GM21447 (cell line): Measurements from ENCODE around the gene GMCL1.

Source experiments
- ATAC-seq: cut with Tn5 transposase; IDR thresholded peaks from one replicate; pipeline ENCODE4 v1.9.1; 2021; ENCODE audit not compliant: unreplicated experiment

GMCL1 gene

DNA sequence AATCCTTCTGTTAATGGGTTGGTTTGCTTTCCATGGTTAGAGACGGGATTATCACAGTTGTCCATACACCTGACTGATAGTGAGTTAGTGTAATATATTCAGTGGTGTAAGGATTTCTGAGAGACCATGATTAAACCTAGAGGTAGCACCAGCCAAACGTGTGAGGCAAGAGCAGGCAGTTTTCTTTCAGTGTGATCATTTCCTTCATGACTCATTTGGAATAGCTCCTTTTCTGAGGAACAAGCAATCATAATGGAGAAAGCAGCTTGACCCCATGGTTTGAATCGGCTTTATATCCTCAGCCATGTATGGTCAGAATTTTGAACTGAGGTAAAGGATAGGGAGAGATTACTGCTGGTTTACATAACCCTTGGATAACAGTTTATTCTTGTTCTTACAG lies 88.4 kb downstream of the GMCL1 start:
- ATAC-seq, result no peak

DNA sequence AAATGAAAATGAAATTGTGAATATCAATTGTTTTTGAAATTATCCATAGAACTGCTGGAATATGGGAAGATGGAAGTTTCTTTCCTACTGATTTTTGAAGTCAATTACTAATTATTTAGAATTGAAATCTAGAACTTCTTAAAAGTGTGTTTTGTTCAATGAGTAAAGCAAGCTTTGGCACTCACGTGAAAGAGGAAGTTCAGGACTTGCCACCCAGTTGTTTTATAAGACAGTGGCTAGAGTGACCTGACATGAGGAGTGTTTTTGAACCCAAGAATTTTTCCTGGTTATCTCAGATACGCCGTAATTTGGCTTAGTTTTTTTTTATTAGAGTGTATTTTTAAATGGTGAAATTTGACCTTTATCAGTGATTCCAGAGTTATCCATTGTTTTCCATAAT lies 88.9 kb downstream of the GMCL1 start:
- no peak for ATAC-seq

DNA sequence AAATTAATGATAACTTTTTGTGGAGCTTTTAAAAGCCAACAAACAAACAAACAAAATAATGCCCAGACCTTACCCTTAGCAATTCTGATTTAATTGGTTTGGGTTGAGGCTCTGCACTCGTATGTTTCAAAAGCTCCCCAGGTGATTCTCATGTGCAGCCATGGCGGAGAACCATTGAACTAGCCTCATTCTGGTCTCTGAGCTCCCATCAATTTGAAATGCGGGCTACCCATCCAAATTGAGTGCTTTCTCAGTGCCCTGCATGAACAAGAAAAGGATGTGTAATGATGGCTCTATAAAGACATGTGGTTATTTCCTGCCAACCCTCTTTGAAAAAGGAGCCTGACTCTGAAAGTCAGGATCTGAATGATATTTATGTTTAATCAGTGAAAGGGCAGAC lies 93.7 kb downstream of the GMCL1 start:
- no peak for ATAC-seq

DNA sequence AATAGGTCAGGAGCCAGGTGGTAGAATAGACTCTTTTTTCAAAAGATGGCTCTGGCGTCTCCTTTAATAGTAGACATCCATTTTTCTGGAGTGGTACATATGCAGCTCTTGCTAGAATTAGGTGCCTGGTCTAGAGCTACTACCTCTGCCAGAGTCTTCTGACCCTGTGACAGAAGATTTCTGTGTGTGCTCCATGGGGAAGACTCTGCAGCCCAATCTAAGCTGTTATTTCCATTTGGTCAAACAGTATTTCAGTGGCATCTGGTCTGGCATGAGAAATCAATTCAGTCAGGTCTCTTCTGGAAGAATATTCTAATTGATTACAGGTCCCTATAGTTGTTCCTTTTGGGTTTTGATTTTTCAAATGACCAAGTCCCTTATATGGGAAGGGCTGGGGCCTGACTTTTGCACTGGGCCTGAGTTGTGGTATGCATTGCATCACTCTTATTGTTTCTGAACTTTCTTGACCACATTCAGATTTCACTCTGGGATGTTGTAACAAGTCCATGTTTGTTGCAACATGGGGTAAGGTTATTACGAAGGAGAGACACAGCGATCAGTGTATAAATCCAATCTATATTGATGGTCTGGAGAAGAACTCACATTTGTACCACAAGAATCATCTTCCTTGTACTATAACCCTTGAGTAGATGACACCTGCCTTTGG lies 97.5 kb downstream of the GMCL1 start:
- ATAC-seq, result no peak
